Amygdala (tissue), 56 donors: ENCODE results near the gene GRIN2A.

Experiments
- DNase-seq, 56 donors: peaks; one replicate each; lab custom pipeline; 2025; lab: John Stamatoyannopoulos, UW

Gene GRIN2A

DNA sequence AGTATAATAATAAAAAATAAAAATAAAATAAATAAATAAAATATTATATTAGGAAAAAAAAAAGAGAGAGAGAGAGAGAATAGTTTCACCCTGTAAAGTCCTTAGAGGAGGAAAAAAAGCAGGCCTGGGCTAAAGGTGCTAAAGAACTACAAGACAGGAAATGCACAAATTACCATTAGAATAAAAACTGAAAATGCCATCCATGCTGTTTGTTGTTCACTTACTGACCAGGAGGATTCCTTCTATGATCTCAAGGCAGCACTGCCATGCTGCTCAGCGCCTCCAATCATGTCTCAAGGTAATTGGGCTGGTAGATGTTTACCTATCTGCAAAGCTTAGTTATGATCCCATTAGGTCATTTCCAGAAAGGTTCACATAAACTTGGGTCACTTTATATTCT lies 201.2 kb downstream of the GRIN2A start:
- DNase-seq = no peak

DNA sequence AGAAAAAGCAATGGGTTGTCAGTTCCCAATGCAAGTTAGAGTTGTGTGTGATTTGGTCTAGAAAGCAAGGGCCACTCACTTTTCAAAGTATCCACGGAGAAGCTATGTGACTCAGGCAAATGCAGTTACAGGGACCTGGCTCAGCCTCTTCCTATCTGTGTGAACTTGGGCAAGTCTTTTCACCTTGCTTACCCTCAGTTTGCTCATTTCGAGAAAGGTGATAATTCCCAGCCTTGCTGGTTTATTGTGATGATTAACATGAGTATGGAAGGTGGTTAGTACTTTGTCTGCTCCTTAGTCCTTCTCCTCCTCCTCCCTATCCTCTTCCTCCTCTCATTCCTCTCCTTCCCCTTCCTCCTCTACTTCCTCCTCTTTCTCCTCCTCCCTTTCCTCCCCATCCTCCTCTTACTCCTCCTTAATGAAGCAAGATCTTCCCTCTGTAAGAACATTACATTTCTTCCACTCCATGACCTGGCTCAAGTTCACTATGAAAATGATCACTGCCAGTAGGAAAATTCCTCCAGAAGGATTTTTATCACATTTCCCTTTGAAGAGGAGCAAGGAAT lies 204.0 kb downstream of the GRIN2A start:
- no peak for DNase-seq

- DNase-seq = peak in 13 of 56 donors; percentile 2 to 54 (median 14)
Observed at GRCh38 chr16:9977333-9977897, 204.8 kb downstream of the GRIN2A start.

- peak in 51 of 56 donors; percentile 4 to 92 (median 66) for DNase-seq
Observed at GRCh38 chr16:9976601-9977000, 205.6 kb downstream of the GRIN2A start.

DNA sequence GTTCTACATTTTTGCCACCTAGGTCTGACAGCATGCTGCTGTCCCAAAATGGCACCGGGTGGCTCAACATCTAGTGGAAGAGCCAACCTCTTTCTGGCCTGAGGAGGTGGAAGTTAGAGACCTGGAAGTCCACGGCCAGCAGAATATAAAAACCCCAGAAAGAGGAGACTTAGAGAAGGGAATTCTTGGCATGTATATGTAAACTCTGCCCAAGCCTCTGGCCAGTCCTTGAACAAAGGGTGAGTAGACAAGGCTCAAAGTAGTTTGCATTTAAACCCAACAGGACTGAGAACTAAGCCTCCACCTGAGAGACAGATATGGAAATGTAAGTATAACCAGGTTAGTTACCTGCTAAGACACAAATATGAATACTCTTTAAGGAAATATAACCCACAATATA lies 210.3 kb downstream of the GRIN2A start:
- no peak for DNase-seq

DNA sequence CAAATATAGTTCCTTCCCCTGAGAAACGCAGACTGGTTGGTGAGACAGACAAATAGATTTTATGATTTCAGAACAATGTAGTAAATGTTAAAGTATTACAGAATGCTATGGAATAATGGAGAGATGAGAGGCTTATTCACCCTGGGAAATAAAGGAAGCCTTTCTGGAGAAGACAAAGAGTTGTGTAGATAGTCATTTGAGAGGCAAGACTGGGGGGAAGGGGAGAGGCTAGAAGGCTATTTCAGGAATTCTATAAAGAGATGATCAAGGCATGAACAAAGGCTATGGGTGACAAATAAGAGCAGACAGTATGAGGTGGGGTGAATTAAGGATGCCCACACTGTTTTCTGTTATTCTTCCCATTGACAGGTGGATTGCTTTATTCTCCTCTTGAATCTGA lies 211.4 kb downstream of the GRIN2A start:
- DNase-seq = peak in 4 of 56 donors; percentile 5 to 34 (median 17)

GRCh38 chr16:9970244-9970643 lies 212.0 kb downstream of the GRIN2A start:
- DNase-seq = no peak

DNA sequence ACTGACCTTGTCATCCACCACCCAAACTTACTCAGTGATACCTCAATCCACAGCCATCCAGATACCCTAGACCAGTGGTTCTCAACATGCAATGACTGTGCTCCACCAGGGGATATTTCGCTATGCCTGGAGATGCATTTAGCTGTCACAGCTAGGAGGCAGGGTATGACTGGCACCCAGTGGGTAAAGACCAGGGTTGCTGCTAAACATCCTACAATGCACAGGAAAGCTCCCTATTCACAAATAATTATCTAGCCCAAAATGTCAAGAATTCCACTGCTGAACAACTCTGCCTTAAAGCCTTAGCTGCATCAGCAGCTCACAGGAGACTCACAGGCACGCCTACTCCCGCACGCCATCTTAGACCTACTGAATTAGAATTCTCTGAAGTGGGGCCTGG lies 212.6 kb downstream of the GRIN2A start:
- peak in 10 of 56 donors; percentile 8 to 37 (median 16) for DNase-seq

GRCh38 chr16:9966569-9967157 lies 215.6 kb downstream of the GRIN2A start:
- DNase-seq = no peak

GRCh38 chr16:9965079-9965478 lies 217.1 kb downstream of the GRIN2A start:
- DNase-seq = peak in 4 of 56 donors; percentile 1 to 14 (median 6)

DNA sequence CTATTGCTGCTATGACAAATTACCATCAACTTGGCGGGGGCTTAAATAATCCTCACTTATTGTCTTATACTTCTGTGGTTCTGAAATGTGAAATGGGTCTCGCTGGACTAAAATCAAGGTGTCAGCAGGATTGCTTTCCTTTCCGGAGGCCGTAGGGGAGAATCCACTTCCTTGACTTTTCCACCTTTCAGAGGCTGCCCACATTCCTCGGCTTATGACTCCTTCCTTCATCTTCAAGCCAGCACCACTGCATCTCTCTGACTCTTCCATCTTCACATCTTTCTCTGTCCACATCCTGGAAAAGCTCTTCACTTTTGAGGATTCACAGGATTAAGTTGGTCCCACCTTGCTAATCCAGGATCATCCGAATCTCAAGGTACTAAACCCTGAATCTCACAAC lies 217.8 kb downstream of the GRIN2A start:
- DNase-seq = no peak

- no peak for DNase-seq
Observed at GRCh38 chr16:9957433-9957832, 224.8 kb downstream of the GRIN2A start.

DNA sequence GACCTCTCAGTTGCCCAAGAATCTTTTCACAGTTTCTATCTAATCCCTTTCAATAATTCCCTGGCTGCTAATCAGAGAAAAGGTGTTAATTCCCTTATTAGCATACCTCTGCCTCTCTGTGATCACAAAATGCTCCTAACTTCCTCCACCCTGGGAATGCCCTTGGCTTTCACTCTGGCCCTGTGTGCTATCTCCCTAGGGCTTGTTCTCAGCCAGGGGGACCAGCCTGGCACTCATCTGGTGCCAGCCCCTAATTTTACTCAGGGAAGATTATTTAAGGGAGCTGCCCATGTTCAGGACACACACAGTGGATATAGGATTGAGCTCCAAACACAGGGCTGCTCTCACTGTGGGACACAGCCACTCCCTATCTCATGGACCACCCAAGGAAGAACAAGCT lies 225.2 kb downstream of the GRIN2A start:
- no peak for DNase-seq

- DNase-seq = no peak
Observed at GRCh38 chr16:9955677-9956076, 226.6 kb downstream of the GRIN2A start.

DNA sequence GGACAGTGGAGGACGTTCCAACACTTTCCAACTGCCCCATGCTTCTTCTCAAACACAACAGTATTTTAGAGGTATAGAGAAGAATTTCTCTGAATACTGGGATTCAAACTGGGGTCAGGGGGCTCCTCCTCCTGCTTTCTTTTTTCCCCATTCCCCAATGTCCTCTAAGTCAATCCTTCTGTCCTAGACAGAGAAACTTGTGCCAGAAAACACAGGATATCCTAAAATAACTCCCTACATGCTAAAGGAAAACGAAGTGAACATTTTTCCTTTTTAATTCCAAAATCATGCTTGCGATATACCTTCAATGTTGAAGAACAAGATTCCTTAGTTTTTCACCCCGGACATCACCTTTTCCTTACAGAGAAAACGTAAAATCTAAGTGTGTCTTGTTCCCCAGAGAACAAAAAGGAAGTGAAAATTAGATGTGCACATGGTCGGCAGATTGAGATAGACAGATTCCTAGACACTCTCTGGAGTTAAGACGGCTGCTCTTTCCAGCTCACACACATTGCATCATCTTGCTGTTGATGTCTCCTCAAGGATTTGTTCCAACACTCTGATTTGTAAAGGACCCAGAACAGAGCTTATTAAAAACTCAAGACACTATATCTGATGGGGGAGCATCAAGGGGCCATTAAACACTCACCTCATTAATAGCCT lies 228.2 kb downstream of the GRIN2A start:
- DNase-seq = no peak

GRCh38 chr16:9950658-9951057 lies 231.6 kb downstream of the GRIN2A start:
- DNase-seq = no peak

DNA sequence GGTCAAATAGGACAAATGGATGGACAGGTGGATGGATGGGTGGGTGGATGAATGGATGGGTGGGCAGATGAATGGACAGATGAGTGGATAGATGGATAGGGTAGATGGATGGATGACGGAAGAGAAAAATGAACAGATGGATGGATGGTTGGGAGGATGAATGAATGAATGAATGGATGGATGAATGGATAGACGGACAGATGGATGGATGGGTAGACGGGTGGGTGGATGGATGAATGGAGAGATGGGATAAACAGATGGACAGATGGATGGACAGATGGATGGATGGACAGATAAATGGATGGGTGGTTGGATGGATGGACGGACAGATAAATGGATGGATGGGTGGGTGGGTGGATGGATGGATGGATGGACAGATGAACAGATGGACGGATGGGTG lies 232.8 kb downstream of the GRIN2A start:
- DNase-seq = no peak

- DNase-seq = no peak
Observed at GRCh38 chr16:9948933-9949332, 233.3 kb downstream of the GRIN2A start.

GRCh38 chr16:9946022-9946720 lies 236.1 kb downstream of the GRIN2A start:
- no peak for DNase-seq

- DNase-seq = peak in 20 of 56 donors; percentile 3 to 70 (median 27)
Observed at GRCh38 chr16:9943121-9943520, 239.1 kb downstream of the GRIN2A start.

DNA sequence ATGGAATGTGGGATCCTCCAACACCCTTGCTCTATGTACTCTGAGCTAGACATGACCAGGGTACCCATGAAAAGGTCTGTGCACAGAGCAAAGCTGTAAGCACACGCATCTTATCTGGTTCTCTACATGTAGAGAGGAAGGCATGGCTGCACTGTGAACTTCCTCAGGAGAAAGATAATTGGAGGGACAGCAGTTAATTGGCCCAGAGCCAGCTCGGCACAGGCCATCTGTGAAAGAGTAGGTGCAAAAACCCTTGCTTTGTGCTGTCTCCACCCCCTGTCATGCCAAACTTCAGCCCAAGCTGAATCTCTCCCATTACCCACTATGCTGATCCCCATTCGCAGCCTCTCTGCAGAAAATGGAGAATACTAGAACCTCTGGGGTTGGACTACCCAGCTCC lies 241.0 kb downstream of the GRIN2A start:
- DNase-seq = no peak
